ENCODE data around the gene ARMH3. TPM values are rescaled to one million over a fixed set of nuclear protein-coding genes. Genes with fewer than 3 reads are reported as not detected.

ARMH3 gene
- total and polyA plus RNA-seq, 10 of the 15 experiments (the other 5 are each of a cell fraction or from before 2014, with no cell fraction given): 13.0 to 33.0 (median 16.4) TPM

DNA sequence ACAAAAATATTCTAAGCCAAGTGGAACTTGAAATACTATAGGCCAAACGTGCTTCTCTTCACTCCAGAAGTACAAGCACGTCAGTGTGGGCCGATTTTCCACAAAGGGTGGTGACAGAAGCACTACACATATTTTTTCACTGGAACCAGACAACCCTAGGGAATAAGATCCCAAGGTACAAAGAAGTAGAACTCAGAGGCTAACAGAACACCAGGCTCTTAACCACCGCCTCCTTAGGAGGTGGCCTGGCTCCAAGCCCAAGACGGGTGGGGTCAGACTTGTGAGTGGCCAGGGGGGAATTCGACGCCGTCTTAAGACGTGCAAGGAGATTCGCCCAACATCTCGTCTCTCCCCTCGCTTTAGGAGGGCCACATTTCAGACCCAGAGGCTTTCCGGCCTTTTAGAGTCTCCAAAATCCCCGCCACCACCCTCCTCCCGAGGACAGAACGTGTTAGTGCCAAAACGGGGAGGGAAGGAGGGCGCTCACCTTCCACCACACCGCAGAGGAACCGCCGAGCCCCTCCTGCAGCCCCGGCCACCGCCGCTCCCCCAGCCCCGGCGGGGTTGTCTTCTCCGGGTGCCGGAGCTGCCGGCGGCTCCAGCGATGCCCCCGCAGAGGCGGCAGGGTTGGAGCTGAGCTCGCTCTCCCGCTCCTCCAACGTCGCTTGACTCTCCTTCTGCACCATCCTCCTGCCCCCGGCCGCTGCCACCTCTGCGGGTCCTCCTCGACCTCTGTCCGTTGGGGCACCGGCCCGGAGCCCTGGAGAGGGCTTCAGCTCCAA, 238.4 kb downstream of the ARMH3 start (continued):
- TF ChIP-seq, protein P1, sequence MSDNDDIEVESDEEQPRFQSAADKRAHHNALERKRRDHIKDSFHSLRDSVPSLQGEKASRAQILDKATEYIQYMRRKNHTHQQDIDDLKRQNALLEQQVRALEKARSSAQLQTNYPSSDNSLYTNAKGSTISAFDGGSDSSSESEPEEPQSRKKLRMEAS (IDR thresholded peaks at IDR 0.05; ENCODE audit: low read depth, low read length): no peak
- TF ChIP-seq BHLHE40 (IDR thresholded peaks at IDR 0.05; ENCODE audit: borderline replicate concordance in 1 of 2, low read depth in 2 of 2, low read length in 1 of 2) (peak in 1 of 2 experiments; percentile 23; a peak in 1 of 4 replicates), MTA3 (IDR thresholded peaks at IDR 0.05; ENCODE audit: borderline replicate concordance, low read length) (no peak), RAD21 (IDR thresholded peaks at IDR 0.05; ENCODE audit: insufficient read depth, low read depth, low read length) (no peak), TBL1XR1 (IDR thresholded peaks at IDR 0.05; ENCODE audit: low read depth, low read length) (0 out of 2 replicates have a peak, but pooled peaks have one; percentile 7), LARP7 (IDR thresholded peaks at IDR 0.05) (peak; percentile 21), BRCA1 (IDR thresholded peaks at IDR 0.05; ENCODE audit: low read depth, low read length) (no peak), ZZZ3 (IDR thresholded peaks at IDR 0.05; ENCODE audit: control insufficient read depth, insufficient read length, low read depth) (no peak), NR2F1 (conservative IDR thresholded peaks at IDR 0.05) (peak; percentile 11; the same call in 1 of the 2 replicates), CEBPB (IDR thresholded peaks at IDR 0.05; ENCODE audit: borderline replicate concordance in 1 of 2, low read depth in 2 of 2, low read length in 2 of 2) (no peak), MEF2B (IDR thresholded peaks at IDR 0.05; ENCODE audit: partially characterized antibody, poor library complexity, severe bottlenecking) (no peak), CHD4 (IDR thresholded peaks at IDR 0.05) (no peak), SMAD5 (IDR thresholded peaks at IDR 0.05; ENCODE audit: low read depth) (no peak; the same call in 1 of the 2 replicates), KAT2A (conservative IDR thresholded peaks at IDR 0.05; ENCODE audit: control insufficient read depth, low read depth, low read length) (no peak), CREB1 (IDR thresholded peaks at IDR 0.05; ENCODE audit: low read depth) (no peak), CBX5 (IDR thresholded peaks at IDR 0.05; ENCODE audit: low read depth) (no peak), POLR2AphosphoS2 (IDR thresholded peaks at IDR 0.05; ENCODE audit: low read depth, low read length) (no peak), MEF2A (IDR thresholded peaks at IDR 0.05; ENCODE audit: insufficient read depth, low read depth, low read length) (no peak), GATAD2B (conservative IDR thresholded peaks at IDR 0.05; ENCODE audit: low read depth) (0 out of 2 replicates have a peak, but pooled peaks have one; percentile 25), RUNX3 (IDR thresholded peaks at IDR 0.05; ENCODE audit: low read length) (no peak)
- TF ChIP-seq, protein P2, sequence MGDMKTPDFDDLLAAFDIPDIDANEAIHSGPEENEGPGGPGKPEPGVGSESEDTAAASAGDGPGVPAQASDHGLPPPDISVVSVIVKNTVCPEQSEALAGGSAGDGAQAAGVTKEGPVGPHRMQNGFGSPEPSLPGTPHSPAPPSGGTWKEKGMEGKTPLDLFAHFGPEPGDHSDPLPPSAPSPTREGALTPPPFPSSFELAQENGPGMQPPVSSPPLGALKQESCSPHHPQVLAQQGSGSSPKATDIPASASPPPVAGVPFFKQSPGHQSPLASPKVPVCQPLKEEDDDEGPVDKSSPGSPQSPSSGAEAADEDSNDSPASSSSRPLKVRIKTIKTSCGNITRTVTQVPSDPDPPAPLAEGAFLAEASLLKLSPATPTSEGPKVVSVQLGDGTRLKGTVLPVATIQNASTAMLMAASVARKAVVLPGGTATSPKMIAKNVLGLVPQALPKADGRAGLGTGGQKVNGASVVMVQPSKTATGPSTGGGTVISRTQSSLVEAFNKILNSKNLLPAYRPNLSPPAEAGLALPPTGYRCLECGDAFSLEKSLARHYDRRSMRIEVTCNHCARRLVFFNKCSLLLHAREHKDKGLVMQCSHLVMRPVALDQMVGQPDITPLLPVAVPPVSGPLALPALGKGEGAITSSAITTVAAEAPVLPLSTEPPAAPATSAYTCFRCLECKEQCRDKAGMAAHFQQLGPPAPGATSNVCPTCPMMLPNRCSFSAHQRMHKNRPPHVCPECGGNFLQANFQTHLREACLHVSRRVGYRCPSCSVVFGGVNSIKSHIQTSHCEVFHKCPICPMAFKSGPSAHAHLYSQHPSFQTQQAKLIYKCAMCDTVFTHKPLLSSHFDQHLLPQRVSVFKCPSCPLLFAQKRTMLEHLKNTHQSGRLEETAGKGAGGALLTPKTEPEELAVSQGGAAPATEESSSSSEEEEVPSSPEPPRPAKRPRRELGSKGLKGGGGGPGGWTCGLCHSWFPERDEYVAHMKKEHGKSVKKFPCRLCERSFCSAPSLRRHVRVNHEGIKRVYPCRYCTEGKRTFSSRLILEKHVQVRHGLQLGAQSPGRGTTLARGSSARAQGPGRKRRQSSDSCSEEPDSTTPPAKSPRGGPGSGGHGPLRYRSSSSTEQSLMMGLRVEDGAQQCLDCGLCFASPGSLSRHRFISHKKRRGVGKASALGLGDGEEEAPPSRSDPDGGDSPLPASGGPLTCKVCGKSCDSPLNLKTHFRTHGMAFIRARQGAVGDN (IDR thresholded peaks at IDR 0.05): no peak
- TF ChIP-seq, protein P3, sequence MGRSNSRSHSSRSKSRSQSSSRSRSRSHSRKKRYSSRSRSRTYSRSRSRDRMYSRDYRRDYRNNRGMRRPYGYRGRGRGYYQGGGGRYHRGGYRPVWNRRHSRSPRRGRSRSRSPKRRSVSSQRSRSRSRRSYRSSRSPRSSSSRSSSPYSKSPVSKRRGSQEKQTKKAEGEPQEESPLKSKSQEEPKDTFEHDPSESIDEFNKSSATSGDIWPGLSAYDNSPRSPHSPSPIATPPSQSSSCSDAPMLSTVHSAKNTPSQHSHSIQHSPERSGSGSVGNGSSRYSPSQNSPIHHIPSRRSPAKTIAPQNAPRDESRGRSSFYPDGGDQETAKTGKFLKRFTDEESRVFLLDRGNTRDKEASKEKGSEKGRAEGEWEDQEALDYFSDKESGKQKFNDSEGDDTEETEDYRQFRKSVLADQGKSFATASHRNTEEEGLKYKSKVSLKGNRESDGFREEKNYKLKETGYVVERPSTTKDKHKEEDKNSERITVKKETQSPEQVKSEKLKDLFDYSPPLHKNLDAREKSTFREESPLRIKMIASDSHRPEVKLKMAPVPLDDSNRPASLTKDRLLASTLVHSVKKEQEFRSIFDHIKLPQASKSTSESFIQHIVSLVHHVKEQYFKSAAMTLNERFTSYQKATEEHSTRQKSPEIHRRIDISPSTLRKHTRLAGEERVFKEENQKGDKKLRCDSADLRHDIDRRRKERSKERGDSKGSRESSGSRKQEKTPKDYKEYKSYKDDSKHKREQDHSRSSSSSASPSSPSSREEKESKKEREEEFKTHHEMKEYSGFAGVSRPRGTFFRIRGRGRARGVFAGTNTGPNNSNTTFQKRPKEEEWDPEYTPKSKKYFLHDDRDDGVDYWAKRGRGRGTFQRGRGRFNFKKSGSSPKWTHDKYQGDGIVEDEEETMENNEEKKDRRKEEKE (IDR thresholded peaks at IDR 0.05): no peak
- TF ChIP-seq, protein P4, sequence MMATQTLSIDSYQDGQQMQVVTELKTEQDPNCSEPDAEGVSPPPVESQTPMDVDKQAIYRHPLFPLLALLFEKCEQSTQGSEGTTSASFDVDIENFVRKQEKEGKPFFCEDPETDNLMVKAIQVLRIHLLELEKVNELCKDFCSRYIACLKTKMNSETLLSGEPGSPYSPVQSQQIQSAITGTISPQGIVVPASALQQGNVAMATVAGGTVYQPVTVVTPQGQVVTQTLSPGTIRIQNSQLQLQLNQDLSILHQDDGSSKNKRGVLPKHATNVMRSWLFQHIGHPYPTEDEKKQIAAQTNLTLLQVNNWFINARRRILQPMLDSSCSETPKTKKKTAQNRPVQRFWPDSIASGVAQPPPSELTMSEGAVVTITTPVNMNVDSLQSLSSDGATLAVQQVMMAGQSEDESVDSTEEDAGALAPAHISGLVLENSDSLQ (IDR thresholded peaks at IDR 0.05): no peak
